GM18868 (cell line): ENCODE data around the gene TMIE.
"Not testable (repeated sequence)": the region's sequence is repeated elsewhere in the genome, so short reads cannot be mapped to it uniquely, and the experiment has no call there.

Experiments
- ATAC-seq: cut with Tn5 transposase; IDR thresholded peaks from one replicate; pipeline ENCODE4 v1.9.1; 2021; ENCODE audit warnings: mild to moderate bottlenecking, moderate library complexity; ENCODE audit not compliant: unreplicated experiment

TMIE gene

DNA sequence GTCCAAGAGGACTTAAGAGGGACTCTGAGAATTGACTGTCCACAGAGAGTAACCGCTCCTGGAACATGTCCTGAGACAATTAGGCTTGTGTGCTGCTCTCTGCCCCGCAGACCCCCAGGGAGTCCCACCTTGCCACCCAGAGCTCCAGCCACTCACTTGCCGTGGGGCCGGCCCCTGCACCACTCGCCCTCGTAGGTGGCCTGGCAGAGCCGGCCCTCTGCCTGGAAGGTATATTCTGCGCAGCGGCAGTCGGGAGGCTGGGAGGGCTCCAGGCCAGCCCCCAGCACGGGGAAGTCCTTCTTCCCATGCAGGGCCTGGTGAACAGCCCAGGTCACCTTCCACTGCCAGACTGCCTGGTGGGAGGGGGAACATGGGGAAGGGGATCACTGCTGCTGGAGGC lies 18.2 kb upstream of the TMIE start:
- ATAC-seq, result no peak

DNA sequence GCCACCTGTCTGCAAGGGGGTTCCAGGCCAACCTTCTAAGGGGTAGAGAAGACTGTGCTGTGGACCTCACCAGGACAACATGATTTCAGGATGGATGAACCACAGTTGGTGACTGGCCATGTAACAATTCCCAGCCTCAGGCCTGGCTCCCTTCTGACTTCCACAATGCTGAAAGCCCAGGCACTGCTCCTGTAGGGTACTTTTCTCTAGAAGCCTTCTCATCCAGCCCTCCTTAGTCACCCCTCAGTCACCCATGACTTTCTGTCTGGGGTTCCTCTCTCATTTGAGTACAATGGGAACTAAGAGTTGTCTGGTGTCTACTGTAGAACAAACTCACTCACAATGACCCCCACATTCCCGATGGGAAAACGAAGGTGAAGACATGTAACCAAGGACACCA lies 16.3 kb upstream of the TMIE start:
- ATAC-seq, result no peak

DNA sequence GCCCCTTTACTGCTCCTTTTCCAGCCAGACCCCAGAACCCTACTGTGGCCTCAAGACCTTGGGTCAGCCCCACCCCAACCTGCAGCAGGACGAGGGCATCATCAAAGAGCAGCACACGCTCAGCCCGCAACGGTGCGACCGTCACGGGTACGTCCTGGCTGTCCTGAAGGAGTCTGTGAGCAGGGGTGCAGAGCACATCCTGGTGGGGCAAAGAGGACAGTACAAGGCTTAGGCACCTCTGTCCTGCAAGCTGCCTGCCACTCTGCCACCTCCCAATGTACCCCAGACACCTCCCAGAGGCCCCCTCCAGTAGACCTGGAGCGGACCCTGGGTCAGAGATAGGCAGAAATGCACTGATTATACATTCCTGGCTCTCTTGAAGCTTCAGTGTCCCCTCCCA lies 15.7 kb upstream of the TMIE start:
- no peak for ATAC-seq

DNA sequence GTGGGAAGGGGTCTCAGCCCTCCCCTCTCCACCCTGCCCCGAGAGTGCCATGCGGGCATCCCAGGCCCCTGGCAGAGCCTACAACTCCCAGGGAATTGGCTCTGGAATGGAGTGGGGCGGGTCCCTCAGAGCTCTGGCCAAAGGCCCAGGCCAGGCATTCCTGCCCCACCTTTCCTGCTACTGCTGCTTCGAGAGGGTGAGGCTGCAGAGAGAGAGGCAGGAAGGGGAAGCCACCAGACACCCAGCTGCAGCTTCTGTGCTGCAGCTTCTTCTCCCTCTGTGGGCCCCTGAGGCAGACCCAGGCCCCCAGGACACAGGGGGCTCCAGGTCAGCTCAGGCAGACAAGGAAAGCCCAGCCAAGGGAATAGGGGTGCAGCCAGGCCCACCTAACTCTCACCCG lies 10.4 kb upstream of the TMIE start:
- ATAC-seq, result no peak

DNA sequence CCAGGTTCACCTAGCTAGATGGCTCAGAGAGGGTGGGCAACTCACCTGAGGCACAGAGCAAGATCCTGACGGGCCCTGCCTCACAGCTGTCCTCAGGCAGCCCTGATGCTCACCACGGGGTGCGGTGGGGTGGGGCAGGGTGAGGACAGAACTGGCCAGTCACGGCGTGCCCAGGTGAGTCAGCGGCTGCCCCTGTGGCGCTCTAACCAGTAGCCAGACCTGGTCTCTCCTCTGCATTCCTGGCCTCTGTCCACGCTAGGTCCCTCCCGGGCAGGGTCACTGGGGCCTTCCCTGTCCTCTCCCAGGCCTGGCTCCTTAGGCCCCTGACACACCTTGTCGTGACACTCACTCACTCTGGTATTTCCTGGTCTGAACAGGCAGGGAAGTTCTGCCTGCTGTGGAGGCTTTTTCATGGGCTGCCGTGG lies 8.6 kb upstream of the TMIE start:
- no peak for ATAC-seq

DNA sequence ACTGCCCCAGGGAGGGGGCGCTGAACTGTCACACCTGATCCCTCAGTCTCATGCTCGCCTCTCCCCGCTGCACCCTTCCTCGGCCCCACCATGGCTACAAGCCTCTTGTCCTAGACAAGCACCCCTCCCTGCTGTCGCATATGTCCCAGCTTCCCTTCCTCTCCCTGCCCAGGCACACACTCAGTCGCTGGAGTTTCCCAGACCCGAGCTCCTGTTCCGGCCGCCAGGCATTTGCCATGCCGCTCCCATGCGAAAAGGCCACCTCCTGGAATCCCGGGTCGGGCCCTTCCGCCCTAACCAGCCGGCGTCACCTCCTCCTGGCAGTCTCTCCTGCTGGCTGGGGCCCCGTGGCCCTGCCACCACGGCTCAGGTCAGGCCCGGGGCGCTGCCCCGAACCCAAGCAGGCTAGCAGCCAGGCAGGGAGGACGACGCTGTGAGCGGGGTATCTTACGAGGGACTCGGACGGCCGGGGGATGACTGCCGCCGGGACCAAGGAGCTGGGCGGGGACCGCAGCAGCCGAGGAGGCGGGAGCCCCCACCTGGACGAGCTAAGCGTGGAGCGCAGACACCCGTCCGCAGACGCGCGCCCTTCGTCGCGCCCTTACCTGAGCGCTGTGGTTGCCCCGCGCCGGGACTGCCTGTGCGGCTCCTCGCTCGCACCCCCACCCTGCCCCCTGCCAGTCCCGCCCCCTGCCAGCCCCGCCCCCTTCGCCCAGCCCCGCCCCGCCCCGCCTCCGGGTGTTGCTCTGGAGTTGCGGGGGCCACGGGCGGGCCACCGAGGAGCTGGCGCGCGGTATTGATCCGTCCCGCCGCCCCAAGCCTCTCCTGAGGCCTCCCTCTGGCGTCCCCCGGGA lies 7.9 kb upstream of the TMIE start, which contains the start of gene ALS2CL:
Gene ALS2CL, minus strand, starts transcription at position 642 of the 854 bp plus-strand sequence. CDS start 4,239 bp downstream, outside the sequence.
- no peak for ATAC-seq

DNA sequence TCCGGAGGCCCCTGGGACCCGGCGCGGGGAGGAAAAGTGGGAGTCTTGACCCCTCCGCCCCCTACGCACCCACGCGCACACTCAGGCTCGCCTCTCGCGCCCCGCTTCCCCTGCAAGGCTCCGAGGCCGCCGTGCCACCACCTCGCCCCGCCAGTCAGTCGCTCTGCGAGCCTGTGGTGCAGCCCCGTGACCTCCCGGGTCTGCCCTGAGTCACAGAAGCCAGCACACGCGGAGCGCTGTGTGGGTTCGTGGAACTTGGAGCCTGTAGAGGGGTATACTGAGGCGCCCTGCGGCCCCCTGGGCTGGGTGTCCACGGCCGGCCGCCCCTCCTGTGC lies 7.3 kb upstream of the TMIE start:
- no peak for ATAC-seq

DNA sequence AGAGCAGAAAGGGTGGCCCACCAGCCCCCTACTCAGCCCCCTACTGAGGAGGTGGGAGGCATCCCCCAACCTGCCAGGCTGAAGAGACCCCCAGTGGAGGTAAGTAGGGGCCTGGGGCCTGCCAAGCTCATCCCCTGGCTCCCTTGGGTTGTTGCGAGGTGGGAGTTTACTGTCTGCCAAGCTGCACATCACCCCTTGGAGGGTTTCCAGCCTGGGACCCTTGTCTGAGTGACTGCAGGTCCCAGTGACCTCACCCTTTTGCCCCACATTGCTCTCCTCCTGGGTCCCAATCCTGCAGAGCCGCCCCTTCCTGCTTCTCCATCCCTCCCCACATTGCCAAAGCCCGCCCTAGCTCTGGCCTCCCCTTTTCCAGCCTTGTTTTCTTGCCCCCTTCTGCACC lies 6.7 kb upstream of the TMIE start:
- no peak for ATAC-seq

DNA sequence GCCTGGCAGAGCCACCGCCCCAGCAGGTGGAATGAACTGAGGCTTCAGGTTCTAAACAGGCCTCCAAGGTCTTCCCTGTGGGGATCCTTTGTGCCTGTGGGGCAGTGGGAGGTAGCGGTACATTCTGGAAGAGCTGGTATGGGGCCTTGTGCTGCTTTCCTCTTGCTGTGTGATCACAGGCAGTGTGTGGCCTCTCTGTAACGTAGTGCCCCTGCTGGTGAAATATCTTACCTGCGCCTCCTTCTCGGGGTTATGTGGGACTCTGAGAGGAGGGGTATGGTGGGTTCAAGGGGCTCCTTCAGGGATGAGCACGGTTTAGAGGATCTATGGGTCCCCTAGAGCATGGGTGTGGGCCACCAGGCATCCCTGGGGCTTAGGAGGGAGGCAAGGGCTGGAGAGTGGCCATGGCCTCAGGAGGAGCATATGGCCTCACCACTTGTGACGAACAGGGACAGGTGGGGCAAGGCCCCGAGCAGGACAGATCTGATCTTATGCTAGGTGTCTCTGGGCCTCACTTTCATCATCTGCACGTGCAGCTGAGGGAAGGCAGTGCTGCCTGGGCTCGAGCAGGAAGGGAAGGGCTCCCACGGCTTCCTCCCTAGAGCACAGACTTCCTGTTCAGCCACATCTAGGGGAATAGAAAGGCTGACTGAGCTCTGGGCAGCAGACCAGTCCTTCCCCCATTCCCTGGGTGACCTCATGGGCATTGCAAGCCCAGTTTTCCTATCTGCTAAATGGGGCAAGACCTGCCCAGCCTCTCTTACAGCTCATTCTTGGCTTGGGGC lies 5.8 kb upstream of the TMIE start:
- ATAC-seq, result no peak

DNA sequence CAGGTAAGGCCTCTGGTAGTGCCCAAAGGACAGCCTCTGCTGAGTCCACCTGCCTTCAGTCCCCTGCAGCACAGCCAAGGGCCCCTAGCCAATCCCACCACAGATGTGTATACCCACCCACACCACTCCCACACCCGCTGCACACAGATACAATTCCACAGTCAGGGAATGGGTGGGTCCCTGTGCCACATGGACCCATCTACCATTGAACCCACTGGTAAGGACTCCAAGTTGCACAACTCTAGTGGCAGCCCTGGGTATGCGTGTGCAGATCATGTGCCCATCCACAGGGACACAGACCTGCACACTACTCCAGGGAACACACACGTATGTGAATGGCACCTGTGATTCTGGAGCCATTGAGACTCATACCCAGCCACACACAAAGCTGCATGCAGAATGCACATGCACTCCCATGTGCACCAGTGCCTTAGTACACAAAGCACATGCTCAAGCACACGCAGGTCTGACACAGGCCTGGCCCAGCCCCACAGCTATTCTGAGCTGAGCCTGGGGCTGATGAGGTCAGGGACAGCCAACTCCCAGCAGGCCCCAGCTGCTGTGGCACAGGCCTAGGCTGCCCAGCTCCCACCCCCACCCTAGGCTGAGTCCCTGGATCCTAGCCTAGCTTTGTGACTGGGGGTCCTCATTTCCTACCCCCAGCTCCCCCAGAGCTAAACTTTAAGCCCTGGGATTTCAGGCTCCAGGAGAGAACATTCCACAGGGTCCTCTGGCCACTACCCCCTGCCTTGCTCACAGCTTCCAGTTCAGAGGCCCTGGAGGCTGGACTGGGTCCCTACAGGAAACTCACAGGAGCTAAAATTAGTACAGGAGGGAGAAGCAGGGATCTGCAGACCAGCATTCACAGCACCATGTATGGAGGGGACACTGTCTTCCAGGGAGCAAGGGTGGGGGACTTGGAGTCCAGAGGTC lies 5.0 kb upstream of the TMIE start:
- ATAC-seq, result no peak

DNA sequence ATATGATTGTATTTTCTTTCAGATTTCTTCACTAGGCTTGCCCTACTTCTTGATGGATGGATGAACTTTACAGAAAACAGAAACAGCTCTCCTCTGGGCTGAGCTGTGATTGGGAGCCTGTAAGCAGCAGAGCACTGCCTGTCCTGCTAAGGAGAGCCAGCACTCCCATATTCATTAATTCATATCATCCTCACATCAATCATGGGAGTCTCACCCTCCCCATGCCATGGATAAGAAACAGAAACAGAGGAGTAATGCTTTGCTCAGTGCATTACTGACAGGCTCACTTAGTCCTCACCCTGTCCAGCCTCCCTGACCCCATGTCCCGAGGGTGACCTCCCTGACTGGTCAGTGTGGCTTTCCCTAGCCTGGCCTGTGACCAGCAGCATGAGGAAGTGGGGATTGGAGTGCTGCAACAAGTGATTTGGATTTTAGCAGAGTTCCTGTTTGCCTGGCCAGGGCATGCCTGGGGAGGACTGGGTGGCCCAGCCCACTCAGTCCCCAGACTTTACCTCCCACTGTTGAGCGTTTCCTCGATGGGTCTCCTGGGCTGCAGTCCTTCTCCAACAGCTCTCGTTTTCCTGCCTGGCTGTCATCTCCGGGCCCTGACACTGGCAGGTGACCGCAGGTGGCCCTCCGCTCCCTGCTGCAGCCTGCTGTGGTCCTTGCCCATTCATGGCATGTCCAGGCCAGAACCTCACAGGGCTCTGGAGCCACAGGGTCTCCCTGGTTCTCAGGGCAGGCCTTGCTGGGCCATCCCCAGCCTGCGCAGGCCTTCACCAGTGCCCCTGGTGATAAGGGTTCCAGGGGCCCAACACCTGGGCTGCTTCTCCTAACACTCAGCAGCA lies 1.3 kb upstream of the TMIE start:
- no peak for ATAC-seq

DNA sequence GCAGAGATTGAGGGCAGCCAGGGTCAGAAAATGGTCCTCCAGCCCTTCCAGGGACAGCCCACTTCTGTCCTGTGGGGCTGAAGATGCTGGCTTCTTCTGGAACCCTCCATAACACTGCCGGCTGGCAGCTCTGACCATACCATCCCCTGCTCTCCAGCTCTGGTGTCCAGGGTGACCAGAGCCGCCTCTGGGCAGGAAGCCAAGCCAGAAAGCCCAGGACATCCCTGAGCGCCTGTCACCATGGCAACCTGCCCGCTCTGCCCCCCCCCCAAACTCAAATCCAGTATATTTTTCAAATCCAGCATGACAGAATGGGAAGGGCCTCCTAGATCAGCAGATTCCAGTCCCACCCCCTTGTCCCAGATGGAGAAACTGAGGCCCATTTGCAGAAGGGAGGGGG lies 420 bp upstream of the TMIE start:
- ATAC-seq, result no peak

DNA sequence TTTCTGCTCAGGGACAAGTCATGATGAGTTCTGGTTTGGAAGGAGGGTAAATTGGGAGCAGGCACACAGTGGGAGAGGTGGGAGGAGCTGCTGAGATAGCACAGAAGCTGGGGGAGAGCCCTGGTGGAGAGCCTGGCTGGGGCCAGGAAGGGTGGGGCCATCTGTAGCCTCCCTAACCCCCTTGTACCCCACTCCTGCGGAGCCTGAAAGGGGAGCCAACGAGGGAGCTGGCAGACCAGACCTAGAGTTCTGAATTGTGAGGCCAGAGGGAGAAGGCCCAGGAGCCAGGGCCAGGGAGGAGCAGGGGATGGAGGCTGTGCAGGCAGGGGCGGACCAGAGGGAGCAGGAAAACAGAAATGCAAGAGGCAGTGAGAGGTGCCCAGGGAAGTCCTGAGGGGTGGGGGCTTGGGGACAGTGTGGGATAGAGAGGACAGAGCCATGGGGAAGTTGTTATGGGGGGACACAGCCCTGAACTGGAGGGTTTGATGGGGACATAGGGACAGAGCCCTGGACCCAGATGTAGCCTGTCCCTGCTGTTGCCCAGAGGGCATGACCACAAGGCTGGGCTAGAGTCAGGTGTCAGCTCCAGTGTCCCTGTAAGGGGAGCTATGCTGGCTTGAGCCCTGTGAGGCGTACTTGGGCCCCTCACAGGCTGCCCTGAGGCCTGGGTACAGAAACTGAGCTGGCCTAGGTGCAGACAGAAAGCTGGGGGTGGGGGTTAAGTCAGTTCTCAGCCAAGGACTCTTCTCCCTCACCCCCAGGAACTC lies 1.2 kb downstream of the TMIE start:
- no peak for ATAC-seq

DNA sequence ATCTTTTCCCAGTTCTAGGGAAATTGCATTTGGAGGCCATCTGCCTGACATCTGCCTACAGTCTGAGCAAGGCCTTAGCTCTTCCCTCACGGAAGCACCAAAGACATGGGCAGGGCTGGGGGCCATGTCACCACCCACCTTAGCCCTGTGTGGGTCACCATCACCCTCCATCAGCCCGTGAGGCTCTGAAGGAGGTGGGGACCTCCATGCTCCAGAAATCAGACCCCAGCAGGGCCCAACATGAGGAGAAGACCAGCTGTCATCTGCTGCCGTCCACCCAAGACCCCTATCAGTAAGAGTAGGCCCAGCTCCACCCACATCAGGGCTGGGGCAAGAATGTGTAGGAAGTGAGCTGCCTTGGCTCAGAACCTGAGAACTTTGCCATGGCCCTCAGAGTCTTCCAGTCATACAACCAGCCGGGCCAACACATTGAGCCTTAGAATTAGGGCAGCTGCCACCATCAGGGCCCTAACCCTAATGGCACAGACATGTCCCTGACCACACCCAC lies 1.9 kb downstream of the TMIE start:
- no peak for ATAC-seq

DNA sequence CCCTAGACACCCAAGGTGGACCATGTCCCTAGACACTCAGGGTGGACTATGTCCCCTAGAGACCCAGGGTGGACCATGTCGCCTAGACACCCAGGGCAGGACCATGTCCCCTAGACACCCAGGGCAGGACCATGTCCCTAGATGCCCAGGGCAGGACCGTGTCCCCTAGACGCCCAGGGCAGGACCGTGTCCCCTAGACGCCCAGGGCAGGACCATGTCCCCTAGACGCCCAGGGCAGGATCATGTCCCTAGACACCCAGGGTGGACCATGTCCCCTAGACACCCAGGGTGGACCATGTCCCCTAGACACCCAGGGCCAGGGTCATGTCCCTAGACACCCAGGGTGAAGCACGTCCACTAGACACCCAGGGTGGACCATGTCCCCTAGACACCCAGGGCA lies 3.2 kb downstream of the TMIE start:
- ATAC-seq, result not testable (repeated sequence)

DNA sequence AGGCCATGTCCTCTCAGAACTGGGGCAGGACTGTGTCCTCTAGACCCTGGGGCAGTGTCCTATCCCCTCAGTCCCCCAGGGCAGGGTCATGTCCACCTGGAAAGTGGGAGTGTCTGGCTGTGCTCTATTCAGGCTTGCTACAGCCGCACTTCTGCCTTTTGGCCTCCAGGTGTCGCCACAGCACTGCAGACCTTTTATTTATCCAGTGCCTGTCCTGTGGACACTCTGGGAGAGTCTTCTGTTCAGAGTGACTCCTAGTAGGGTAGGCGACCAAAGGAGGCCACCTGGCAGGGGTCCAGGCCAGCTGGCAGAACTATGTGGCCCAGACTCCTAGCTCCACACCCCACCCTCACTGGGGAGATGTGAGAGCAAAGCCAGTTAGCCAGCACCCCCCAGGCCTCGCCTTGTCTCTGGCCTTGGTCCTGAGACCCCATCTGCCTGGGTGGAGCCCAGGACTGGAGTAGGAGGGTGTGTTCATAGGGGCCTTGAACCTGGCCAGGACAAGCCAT lies 3.9 kb downstream of the TMIE start:
- ATAC-seq, result no peak

DNA sequence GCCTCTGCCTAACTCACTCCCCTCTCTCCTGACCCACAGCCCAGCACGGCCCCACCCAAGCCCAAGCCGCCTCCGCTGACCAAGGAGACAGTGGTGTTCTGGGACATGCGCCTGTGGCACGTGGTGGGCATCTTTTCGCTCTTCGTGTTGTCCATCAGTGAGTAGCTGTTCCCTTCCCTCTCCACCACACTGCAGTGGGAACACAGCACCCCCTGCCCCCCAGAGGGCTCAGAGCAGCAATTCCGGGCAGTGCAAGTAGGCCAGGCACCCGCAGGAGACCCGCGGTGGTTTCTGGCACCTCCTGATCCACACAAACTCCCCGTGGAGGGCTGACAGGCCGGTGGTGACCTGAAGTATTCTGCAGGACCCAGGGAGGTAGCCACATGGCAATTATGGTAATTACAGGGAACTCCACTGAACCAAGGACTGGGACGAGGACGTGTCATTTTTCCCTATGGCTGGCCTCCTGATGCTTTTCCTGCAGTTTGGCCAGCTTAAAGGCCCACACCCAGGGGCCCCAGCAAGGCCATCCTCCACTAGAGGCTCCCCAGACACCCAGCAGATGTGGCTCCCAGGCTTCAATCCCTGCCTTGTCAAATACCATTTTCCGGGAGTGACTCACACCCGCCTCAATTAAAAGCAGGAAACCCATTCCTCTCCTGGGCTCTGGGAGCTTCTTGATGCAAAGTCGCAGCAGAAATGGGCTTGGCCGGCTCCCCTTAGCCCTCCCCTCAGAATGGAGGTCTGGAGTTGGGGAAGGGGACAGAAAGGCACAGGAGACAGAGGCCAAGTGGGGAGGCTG lies 4.8 kb downstream of the TMIE start:
- ATAC-seq, result no peak
